GM18868 (cell line): ENCODE results near the gene SOX10.

Experiments
- ATAC-seq: cut with Tn5 transposase; IDR thresholded peaks from one replicate; pipeline ENCODE4 v1.9.1; 2021; ENCODE audit warnings: mild to moderate bottlenecking, moderate library complexity; ENCODE audit not compliant: unreplicated experiment

The SOX10 gene

GRCh38 chr22:37983860-37984791 lies at the start of gene SOX10:
Gene SOX10 (minus strand): TSS chr22:37984555. CDS start chr22:37983784, 771 bp downstream.
- ATAC-seq, result no peak

GRCh38 chr22:38033522-38034277 lies 49.3 kb upstream of the SOX10 start:
- ATAC-seq, result no peak

GRCh38 chr22:38032681-38033521 lies 48.5 kb upstream of the SOX10 start:
- ATAC-seq, result no peak

GRCh38 chr22:38031491-38031890 lies 47.1 kb upstream of the SOX10 start:
- no peak for ATAC-seq

- ATAC-seq, result no peak
Observed at GRCh38 chr22:38030311-38031133, 46.2 kb upstream of the SOX10 start.

- no peak for ATAC-seq
Observed at GRCh38 chr22:38029901-38030300, 45.5 kb upstream of the SOX10 start.

DNA sequence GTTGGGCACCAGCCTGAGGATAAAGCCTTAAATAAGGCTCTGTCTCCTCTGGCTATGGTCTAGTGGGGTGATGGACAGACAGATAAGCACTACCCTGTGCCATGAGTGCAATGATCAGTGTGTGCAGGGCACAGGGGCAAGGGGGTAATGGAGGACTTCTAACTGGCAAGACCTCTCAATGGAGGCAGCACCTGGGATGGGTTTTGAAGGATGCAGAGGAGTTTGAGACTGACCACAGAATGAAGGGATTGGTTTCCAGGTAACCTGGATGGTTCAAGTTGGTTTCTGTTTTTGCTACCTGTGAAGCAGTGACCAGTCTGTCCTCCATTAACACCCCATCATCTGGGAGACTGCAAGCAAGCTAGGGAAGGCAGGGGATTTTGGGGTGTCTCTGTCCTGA lies 45.0 kb upstream of the SOX10 start:
- ATAC-seq, result no peak

DNA sequence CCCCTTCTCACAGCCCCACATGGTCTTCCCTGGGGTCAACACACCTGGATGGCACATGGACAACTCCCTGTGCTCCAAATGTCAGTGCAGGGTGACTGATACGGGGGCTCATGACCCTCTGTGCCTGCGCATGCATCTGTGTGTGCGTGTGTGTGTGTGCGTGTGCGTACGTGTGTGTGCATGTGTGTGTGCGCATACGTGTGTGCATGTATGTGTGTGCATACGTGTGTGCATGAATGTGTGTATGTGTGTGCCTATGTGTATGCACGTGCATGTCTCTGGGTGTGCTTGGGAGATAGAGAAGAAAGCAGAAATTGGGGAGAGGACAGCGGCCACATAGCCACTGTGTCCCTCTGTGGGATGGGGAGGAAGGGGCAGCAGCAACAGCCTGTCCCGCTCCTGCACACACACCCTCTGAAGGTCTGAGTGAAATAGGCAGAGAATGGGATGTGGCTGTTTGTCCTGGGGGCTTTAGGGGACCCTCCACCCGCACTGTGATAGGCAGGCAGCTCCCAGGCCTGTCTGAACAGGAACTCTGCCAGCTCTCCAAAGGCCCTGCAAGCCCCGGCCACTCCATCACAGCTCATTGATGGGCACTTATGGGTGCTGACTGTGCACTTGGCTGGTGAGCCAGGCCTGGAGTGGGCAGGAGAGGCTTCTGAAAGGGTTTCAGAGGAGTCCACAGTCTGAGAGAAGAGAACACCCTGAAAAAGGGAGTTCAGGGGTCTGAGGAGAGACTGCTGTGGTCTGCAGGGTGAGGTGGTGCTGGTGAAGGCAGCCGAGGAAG lies 44.2 kb upstream of the SOX10 start:
- ATAC-seq, result no peak

GRCh38 chr22:38027487-38027886 lies 43.1 kb upstream of the SOX10 start:
- ATAC-seq, result no peak

DNA sequence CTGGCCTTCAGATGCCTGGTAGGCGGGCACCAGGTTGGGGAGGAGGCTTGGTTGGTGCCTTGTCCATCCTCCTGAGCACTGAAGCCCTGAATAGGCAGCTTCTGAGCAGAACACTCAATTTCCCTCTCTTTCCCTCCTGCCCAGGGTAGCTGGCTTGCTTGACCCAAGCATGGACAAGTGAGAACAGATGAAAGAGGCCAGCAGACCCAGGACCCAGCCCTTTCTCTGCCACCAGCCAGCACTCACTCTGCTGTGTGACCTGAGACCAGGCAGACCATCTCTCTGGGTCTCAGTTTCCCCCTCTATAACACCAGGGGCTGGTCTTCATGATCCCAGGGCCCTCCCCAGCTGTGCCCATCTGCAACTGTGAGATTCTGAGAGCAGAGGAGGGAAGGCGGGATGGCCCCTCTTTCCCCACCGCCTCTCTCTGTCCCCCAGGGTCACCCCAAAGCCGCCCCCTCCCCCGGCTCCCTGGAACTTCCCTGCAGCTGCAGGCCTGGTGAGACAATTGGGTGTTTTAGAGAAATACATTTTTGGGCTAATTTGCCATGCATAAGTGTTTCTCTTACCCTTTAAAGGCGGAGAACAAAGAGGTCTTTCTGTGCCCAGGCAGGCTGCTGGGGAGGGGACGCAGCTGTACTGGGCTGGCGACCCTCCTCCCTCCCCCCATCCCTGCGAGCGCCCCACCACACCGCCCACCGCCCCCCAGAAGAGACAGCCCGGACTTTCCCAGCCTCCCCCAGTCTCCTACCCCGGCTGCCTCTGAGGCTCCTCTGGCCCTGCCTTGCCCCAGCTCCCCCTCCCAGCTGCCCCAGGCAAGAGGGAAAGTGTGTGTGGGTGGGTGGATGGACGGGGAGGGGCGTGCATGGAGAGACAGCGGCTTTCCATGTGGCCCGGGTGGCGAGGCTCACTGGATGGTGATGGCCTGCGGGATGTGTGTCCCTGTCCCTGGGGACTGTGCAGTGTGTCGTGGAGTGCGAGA lies 42.1 kb upstream of the SOX10 start:
- ATAC-seq, result no peak

- no peak for ATAC-seq
Observed at GRCh38 chr22:38025514-38025913, 41.2 kb upstream of the SOX10 start.

DNA sequence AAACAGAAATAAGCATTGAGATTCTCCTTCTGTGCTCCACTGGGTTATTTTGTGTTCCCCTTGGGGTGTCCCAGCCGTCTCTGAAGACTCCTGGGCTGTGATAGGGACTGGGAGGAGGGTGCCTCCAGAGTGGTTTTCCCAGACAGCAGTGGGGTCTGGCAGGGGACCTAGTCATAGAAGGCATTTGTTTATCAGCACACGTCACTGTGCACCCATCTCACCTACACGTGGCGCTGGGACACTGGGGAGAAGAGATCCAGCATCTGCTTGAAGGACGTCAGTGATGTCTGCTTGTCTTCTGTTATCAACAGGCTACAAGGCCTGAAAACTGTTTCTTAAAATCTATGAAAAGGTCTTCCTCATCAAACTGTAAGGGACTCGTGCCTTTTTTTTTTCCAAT lies 38.7 kb upstream of the SOX10 start:
- no peak for ATAC-seq

DNA sequence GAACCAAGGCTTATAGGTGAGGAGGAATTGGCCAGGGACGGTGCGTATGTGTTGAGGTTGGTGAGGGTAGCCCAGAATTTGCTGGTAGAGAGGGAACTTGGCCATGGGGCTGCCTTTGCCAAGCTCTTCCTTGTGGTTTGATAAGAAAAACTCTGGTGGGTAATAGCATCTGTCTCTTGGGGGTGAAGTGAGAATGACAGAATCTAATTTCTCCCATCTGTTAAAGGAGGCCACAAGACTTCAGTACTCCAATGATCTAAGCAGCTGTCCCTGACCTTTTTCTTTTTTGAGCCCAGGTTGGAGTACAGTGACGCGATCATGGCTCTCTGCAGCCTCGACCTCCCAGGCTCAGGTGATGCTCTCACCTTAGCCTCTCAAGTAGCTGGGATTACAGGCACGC lies 36.9 kb upstream of the SOX10 start:
- ATAC-seq, result no peak

DNA sequence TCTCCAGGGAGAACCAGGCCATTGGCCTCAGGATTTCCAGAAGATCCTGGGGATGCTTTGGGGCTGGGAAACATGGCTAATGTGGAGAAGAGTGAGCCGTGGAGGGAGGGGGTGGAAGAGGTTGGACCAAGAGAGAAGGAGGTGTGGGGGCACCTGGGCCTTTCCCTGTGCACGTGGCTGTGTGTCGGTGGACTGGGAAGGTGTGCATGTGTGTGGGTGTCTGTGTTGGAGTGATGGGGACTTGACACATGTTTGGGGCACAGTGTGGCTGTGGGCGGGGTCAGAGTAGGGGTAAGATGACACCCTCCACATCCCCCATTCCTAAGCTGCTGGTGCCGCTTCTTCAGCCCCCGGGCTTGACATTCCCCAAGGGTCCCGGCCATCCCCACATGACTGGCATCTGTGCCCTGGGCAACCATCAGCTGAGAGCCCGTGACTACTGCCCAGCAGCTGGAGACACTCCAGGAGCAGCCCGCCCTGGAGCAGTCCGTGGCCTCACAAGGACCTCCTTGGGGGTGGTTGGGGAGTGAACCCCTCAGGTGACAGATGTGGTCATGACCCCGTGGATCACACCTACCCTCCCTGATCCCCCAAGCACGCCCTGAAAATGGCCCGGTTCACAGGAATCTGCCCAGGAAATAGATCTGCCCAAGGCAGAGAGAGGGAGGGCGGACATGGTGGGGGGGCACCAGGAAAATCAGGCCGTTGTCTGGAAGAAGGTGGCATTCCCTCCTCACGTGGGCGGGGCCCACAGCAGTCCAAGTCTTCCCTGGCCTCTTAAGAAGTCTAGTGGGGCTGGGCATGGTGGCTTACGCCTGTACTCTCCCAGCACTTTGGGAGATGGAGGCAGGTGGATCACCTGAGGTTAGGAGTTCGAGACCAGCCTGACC lies 34.8 kb upstream of the SOX10 start:
- ATAC-seq, result no peak

DNA sequence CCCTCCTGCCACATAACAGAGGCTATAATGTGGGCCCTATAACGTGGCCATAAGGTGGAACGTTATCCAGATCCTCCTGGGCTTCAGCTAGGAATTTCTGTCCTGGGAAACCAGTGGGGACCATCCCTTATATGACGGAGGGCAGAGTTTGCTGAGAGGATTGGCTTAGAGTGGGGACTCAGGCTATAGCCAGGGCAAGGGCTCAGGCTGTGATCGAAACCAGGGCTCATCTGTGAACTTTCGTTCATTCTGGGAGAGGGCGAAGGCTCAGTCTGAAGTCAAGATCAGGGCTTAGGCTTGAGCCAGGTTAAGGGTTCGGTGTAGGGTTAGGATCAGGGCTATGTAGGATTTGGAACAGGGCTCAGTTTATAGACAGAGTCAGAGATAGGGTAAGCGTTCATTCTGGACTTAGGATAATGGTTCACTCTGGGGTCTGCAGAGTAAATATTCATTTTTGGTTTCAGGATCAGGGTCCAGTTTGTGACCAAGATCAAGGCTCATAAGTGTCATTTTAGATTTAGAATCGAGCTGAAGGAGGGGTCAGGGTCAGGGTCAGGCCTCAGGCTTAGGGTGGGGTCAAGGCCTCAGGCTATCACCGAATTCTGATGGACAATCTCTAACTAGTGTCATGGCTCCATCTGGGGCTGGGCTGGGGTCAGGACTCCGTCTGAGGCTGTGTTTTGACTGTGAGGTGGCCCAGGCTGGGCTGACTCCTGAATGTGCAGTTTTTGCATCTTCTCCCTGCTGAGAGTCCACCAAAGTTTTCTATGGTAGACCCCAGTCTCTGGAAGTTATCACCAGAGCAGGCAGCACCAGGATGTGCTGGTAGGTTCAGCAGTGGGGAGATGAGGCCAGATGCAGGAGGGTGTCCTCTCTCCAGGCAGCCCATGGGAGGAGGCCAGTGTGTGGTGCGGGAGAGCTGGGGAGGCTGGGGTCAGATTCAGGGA lies 33.9 kb upstream of the SOX10 start:
- ATAC-seq, result no peak

DNA sequence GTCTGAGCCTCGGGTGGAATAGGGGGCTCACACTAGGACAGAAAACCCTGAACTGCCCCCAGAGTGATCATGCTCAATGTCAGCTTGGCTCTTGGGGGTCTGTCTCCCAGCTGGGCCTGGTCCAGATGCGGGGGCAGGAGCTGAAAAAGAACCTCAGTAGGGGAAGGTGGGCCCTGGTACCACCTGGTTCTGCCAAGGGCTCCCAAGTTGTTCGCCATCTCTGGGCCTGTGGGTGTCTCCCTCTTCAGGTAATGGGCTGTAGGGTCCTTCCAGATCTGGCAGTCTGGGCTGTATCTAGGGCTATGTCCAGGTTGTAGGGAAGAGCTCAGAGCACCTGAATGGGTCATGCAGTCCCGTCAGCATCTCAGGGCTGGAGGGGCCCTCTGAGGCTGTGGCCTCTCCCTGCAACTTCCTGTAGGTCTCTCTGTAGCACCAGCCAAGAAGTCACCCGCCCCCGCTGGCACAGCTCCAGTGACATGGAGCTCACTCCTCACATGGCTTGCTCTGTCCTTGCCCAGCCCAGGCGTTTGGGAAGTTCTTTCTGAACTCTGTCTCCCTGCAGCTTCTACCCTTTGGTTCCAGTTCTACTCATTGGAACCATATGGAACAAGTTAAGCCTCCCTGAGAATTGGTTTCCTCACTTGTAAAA lies 33.0 kb upstream of the SOX10 start:
- ATAC-seq, result no peak
